ENCODE data around the gene SBF2. TPM values are rescaled to one million over a fixed set of nuclear protein-coding genes. Genes with fewer than 3 reads are reported as not detected.
A peak's percentile ranks its signal among the peaks of the same experiment; 100 is the strongest.

Gene SBF2
- total and polyA plus RNA-seq, 9 of the 15 experiments (the other 6 are each of a cell fraction or from before 2014, with no cell fraction given) = 0.80 to 9.5 (median 5.0) TPM

DNA sequence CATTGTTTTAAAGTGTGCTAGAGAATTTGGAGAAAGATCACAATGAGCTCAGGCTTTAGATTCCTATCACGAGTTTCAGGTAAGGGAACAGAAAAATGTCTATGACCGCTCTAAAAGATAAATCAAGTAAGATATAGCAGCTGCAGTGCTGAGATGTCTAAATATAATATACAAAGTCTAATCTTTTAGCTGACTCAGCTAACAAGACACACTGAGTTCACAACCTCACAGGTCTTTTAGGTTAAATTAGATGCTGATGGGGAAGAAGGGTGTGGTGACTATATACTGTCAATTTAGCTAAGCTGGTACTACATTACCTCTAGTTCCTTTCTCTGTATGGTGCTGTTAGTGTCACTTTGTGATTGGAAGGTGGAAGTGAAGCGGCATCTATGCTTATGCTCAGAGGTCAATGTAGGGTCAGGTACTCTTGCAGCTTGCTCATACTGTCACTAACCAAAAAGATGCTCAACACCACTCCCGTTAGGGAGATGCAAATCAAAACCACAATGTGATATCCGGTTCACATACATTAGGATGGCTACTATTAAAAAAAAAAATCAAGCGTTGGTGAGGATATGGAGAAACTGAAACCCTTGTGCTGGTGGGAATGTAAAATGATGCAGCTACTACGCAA is 346.7 kb downstream of the SBF2 start:
- Histone ChIP-seq H3K4me2 (ENCODE audit: insufficient read depth, low read length) (no peak overlapping the region), H3K9me3 (replicated peaks; ENCODE audit: control insufficient read depth, insufficient read depth, low read depth, low read length) (no peaks in the 10 kb centered on the region), H3K4me3 (no peak overlapping the region), H3K9me1 (ENCODE audit: control insufficient read depth, insufficient read depth, low read length) (no peaks in the 10 kb centered on the region), H3K36me3 (ENCODE audit: control insufficient read depth, insufficient read depth, low read length) (no peaks in the 10 kb centered on the region), H3K9ac (ENCODE audit: insufficient read depth in 1 of 2, low read depth in 2 of 2, low read length in 2 of 2) (no peak overlapping the region), H3K79me2 (ENCODE audit: control insufficient read depth, insufficient read depth, low read length) (no peaks in the 10 kb centered on the region), H3K4me1 (replicated peaks in 1 of 2; ENCODE audit: control insufficient read depth in 2 of 2, insufficient read depth in 2 of 2, low read length in 2 of 2) (no peaks in the 10 kb centered on the region), H2AFZ (ENCODE audit: low read depth, low read length) (no peak overlapping the region), H3K27me3 (ENCODE audit: control insufficient read depth in 2 of 2, insufficient read depth in 2 of 2, low read length in 2 of 2) (no peaks in the 10 kb centered on the region), H3K27ac (ENCODE audit: extremely low read depth, low read depth, low read length) (no peak overlapping the region), H4K20me1 (replicated peaks; ENCODE audit: control insufficient read depth, insufficient read depth, low read length) (no peaks in the 10 kb centered on the region)
- ATAC-seq (no peak), DNase-seq (ENCODE audit: extremely low read depth in 1 of 4, low spot score in 3 of 4) (no peak), FAIRE-seq (no peak)
- CTCF ChIA-PET (ENCODE audit: low intra/inter-chr PET ratio) = no interaction called here
- intact Hi-C loops (cut with micrococcal nuclease) (no loop called here), in situ Hi-C loops (cut with MboI) (no loop called here)
- no TSS peak for BruUV-seq (replicated peaks)
- TF ChIP-seq ZNF316 (IDR thresholded peaks at IDR 0.05) (peak; percentile 90), SMARCE1 (IDR thresholded peaks at IDR 0.05) (no peak), MAFF (IDR thresholded peaks at IDR 0.05; ENCODE audit: low read length) (peak; percentile 89), MAFK (IDR thresholded peaks at IDR 0.05; ENCODE audit: low read length) (peak; percentile 89), PYGO2 (tag; IDR thresholded peaks at IDR 0.05) (no peak), MAFG (tag; conservative IDR thresholded peaks at IDR 0.05) (peak; percentile 77), GATAD2A (IDR thresholded peaks at IDR 0.05) (no peak), C11orf30 (IDR thresholded peaks at IDR 0.05; ENCODE audit: low read depth) (peak; percentile 84), ZC3H11A (IDR thresholded peaks at IDR 0.05; ENCODE audit: low read depth, low read length) (no peak)
- WGBS (ENCODE audit: insufficient coverage, low coverage, missing lambda C conversion rate) = 7% methylated on average over 7 of the region's 7 CpGs
- POLR2A ChIA-PET = interaction anchor here (0.6 kb wide), 1 partner anchor 246 kb away, joined by 4 read pairs; no protein-coding TSS in a partner anchor
